GM10847 (cell line): ENCODE data around the gene ECD.

ENCODE experiments used
- POLR2A ChIP-seq: IDR thresholded peaks from 2 replicates; pipeline ENCODE4 v1.6.1; 2011; ENCODE audit not compliant: insufficient read length; ENCODE audit errors: extremely low read depth

ECD gene

DNA sequence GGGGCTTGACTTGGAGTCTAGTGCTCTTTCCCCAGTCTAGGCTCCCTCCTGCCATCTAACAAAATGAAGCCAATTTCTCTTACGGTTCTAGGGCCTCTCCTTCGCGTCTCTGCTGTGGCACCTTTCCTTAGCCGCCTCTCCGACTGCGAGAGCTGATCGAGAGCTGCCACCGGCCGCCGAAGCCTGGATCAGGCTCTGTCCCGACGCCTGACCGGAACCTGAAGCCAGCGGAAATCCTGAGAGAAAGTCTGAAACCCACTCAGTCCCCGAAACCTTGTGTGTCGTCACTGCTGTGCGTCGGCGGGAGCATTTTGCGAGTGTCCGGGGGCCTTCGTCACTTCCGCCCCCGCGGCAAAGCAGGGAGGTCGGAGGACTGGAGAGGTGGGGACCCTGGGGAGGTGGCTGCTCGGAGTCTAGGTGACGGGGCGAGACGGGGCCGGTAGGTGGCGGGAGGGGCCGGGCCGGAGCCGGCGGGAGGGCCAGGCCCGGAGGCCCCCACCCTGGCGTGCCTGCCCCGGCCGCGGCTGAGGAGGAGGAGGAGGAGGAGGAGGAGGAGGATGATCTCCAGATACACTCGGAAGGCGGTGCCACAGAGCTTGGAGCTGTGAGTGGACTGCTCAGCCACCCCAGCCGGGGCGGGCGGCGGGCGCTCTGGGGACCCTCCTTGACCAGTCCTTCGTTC, at the start of gene ECD, which contains the start of gene FAM149B1:
ECD (minus strand) TSS at position 226 of the 682 bp plus-strand sequence. CDS start 4,071 bp downstream, outside the sequence.
FAM149B1 (plus strand) TSS at position 337 of the 682 bp plus-strand sequence; CDS start at position 558, 221 bp downstream.
- TF ChIP-seq POLR2A, result peak; percentile 91

DNA sequence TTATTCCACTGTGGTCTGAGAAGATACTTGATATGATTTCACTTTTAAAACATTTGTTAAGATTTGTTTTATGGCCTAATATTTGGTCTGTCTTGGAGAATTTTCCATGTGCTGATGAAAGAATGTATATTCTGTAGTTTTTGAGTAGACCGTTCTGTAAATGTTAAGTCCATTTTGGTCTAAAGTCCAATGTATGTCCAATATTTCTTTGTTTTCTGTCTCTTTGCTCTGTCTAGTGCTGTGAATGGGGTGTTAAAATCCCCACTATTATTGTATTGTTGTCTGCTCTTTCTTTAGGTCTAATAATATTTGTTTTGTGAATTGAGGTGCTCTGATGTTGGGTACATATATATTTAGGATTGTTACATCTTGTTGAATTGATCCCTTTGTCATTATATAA, 47.9 kb upstream of the ECD start:
- TF ChIP-seq POLR2A, result no peak

DNA sequence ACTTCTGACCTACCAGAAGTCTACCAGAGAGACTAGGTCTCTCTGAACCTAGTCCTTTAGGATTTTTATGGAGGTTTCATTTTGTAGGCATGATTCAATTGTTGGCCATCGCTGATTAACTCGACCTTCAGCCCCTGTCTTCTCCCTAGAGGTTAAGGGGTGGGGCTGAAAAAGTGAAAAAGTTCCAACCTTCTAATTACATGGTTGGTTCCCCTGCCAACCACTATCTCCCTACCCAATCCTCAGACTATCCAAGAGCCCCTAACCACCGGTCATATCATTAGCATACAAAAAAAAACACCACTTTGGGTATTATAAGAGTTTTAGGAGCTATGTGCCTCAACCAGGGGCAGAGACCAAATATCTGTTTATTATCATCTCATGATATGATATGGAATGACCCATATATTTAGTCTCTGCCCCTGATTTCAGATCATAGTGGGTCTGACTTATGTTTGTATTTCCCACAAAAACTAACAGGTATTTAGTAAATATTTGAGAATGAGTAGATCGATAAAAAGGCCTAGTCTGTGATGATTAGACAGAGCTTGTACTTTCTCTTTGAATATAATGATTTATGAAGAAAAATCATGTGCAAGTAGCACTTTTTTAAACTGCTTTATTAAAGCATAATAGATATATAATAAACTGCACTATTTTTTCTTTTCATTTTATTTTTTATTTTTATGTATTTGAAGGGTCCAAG, 43.5 kb upstream of the ECD start:
- TF ChIP-seq POLR2A, result no peak

DNA sequence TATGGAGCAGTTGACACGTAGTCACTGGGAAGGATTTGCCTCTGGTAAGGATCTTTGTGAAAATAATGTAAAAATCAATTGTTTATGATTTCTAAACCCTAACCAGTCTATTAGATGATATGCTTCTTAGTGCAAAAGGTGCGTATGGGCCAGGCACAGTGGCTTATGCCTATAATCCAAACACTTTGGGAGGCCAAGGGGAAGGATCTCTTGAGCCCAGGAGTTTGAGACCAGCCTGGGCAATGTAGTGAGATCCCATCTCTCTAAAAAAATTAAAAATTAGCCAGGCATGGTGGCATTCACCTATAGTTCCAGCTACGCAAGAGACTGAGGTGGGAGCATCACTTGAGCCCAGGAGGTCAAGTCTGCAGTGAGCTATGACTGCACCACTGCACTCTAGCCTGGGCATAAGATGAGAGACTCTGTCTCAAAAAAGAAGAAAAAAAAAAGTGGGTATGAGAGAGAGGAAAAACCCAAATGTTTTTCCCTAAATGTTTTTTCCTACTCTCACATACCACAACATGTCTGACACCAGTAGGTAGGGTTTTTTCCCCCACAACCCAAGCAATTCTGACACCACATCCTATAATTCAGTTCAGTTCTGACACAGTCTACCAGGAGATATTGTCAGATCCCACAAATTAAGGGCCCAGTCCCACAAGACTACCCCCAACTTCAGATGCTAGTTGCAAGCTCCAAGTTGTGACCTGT, 42.7 kb upstream of the ECD start:
- TF ChIP-seq POLR2A, result no peak

DNA sequence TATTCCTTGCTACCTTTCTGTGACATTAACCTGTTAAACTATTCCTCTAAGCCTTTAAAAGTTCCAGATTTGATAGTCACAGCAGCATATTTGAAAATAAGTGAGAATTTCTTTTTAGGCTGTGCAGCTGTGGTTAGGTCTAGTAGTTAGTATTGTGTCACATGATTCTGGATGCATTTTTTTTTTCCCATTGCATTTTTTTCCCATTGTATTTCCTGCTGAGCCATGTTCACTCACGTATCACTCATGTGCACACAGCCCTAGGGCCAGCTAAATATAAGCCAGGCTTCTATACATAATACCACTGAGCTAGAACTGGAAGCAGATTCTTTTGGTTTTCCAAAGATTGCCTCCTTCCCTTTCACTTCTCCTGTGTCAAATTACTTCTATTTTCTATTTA, 41.9 kb upstream of the ECD start:
- TF ChIP-seq POLR2A, result no peak

DNA sequence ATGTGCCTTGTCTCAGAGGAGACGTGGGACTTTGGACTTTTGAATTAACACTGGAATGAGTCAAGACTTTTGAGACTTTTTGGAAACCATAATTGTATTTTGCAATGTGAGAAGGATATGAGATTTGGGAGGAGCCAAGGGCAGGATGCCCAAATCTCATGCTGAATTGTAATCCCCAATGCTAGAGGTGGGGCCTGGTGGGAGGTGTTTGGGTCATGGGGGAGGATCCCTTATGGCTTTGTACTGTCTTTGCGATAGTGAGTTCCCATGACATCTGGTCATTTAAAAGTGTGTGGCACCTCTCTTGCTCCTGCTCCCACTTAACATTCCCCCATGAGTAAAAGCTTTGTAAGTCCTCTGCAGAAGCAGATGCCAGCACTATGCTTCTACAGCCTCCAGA, 40.1 kb upstream of the ECD start:
- no peak for TF ChIP-seq POLR2A

DNA sequence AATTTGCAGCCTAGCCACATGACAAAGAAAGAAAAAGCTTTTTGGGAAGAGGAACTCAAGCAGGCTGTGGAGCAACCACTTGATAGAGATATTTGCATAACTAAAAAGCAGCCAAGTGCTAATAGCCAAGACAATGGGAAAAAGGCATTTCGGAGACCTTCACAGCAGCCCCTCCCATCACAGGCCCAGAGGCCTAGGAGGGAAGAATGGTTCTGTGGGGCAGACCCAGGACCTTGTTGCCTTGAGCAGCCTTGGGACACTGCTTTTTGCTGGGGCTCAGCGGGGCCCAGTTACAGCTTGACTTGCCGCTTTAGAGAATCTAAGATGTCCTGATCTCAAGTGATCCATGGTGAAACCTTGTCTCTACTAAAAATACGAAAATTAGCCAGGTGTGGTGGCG, 38.6 kb upstream of the ECD start:
- no peak for TF ChIP-seq POLR2A

DNA sequence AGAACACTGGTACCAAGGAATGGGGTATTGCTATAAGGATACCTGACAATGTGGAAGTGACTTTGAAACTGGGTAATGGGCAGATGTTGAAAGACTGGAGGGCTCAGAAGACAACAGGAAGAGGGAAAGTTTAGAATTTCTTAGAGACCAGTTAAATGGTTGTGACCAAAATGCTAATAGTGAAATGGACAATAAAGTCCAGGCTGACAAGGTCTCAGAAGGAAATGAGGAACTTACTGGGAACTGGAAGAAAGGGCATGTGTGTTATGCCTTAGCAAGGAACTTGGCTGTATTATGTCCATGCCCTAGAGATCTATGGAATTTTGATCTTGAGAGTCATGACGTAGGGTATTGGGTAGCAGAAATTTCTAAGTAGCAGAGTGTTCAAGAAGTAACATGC, 38.1 kb upstream of the ECD start:
- no peak for TF ChIP-seq POLR2A

DNA sequence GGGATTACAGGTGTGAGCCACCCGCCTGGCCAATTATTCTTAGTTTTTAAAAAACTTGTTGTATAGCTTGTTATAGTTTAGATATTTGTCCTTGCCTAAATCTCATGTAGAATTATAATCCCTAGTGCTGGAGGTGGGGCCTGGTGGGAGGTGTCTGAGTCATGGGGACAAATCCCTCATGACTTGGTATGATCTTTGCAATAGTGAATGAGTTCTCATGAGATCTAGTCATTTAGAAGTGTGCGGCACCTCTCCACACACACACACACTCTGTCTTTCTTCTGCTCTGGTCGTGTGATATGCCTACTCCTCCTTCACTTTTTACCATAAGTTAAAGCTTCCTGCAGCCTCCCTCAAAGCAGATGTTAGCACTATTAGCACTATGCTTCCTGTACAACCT, 37.3 kb upstream of the ECD start:
- TF ChIP-seq POLR2A, result no peak

DNA sequence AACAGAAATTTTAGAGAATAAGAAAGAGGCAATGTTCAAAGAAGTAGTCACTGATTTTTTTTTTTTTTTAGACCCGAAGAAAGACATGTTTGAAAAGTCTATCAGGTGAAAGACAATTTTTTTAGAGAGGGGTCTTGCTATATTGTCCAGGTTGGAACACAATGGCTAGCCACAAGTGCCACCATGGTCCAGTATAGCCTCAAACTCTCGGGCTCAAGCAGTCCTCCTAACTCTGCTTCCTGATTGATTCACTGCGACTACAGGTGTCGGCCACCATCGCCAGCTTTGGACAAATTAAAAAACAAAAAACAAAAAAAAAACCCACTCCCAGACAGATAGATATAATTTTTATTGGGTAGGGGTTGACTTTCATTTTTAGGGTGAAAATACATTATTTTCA, 22.4 kb upstream of the ECD start:
- TF ChIP-seq POLR2A, result no peak

DNA sequence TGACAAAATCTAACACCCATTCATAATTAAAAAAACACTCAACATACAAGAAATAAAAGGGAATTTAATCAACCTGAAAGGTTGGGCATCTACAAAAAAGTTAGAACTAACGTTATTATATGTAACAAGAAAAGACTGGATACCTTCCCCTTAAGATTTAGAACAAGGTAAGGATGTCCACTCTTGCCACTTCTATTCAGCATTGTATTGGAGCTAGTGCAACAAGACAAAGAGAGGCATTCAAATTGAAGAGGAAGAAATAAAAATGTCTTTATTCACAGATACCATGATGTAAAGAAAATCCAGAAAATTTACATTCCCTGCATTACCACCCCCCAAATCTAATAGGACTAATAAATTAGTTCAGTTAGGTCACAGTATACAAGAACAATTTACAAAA, 18.5 kb upstream of the ECD start:
- TF ChIP-seq POLR2A, result no peak

DNA sequence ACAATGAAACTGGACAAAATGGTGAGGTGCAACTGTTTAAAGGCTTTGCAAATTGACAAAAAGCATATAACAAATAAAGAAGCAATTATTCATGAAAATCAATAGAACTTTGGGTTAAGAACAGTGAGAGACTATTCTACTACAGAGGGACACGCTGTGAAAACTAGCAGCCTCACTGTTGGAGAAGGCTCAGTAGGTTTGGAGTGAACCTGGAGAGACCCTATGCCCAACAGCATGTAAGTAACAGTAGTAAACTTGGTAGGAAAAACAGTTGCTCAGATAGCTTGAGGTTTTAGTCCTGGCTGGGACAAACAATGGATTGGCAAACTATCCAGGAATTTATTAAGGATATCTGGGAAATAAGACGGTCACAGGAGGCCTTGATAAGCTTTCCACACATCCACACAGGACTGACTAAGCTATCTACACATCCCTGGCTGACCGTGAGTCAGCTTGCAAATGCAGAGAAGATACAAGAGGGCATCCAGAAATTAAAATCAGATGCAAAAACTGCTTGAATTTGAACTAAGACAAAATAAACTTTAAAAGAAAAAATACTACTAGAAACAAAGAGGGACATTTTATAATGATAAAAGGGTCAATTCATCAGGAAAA, 16.0 kb upstream of the ECD start:
- no peak for TF ChIP-seq POLR2A

DNA sequence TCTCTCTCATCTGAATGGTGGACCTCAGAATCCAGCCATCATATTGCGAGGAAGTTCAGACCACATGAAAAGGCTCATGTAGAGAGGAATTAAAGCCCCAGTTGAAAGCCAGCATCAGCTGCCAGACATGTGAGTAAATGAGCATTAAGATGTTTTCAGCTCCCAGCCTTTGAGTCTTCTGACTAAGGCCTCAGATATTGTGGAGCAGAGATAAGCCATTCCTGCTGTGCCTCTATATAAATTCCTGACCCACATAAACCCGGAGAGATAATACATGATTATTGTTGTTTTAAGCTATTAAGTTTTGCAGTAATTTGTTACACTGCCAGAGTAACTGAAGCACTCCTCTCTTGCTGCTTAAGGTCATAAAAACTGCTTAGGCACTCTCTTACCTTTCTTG, 14.8 kb upstream of the ECD start:
- TF ChIP-seq POLR2A, result no peak

DNA sequence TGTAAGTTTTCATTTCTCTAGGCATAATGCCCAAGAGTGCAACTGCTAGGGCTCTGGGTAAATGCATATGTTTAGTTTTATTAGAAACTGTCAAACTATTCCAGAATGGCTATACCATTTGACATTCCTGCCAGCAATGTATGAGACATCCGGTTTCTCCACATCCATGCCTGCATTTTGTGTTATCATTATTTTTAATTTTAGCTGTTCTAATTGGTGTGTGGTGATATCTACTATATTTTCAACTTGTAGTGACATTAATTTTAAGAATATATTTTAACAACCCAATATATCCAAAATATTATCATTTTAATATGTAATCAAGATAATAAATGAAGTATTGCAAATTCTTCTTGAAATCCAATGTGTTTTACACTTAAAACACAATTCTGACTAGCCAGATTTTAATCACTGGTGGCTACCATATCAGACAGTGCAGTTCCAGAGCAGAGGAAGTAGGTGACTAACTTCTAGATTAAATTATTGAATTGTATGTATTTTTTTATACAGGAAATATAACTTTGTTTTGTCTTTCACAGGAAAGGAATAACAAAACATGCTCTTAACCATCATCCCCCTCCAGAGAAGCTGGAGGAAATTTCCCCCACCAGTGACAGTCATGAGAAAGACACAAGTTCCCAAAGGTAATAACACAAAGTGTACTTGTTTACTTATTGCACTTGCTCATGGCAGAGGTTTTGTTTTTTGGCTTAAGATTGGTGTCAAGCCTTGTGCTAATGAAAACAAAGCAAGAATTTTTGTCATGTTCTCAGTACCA, 6.5 kb upstream of the ECD start:
- TF ChIP-seq POLR2A, result no peak

DNA sequence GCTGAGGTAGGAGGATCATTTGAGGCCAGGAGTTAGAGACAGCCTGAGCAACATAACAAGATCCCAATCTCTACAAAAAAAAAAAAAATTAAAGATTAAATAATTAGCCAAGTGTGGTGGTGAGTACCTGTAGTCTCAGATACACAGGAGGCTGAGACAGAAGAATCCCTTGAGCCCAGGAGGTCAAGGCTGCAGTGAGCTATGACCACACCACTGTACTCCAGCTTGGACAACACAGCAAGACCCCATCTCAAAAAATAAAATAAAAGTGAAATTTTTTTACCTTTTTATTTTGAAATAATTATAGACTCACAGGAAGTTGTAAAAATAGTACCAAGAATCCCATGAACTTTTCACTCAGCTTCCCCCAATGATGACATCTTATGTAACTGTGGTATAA, 5.1 kb upstream of the ECD start:
- TF ChIP-seq POLR2A, result no peak
